ENCODE measurements around the gene FAM222B. TPM values are rescaled to one million over a fixed set of nuclear protein-coding genes. Genes with fewer than 3 reads are reported as not detected.

FAM222B gene
- total and polyA plus RNA-seq, 4 donors, result 2.8 to 5.4 (median 4.1) TPM

- Histone ChIP-seq H3K36me3 (ENCODE audit: control insufficient read depth in 4 of 4, insufficient read depth in 3 of 4, low read depth in 1 of 4, low read length in 3 of 4) (peaks cover 4 to 27% (median 20%) of the 10 kb centered on the region in 4 donors), H3K27ac (ENCODE audit: low read depth in 1 of 2, low read length in 2 of 2) (peak overlapping the region; percentile 74 to 92), H3K27me3 (ENCODE audit: control insufficient read depth in 4 of 4, insufficient read depth in 4 of 4, low read length in 3 of 4) (no peaks in the 10 kb centered on the region), H3K9me3 (ENCODE audit: control insufficient read depth in 4 of 4, low read length in 3 of 4) (no peaks in the 10 kb centered on the region), H3K9ac (ENCODE audit: low read depth in 1 of 2, low read length in 2 of 2) (no peak overlapping the region), H3K4me1 (ENCODE audit: control insufficient read depth in 4 of 4, insufficient read depth in 4 of 4, low read length in 3 of 4) (peaks cover 16 to 50% (median 35%) of the 10 kb centered on the region in 4 donors), H3K4me3 (ENCODE audit: low read depth in 1 of 3, low read length in 3 of 3) (peak overlapping the region in 1 of 3 donors; percentile 72)
- DNase-seq (ENCODE audit: low spot score), result no peak
- WGBS, result 22% methylated on average over 5 of the region's 5 CpGs
- TF ChIP-seq GABPA (IDR thresholded peaks at IDR 0.05 in 1 of 2, conservative IDR thresholded peaks at IDR 0.05 in 1 of 2) (no peak), MAX (IDR thresholded peaks at IDR 0.05) (no peak), ATF3 (IDR thresholded peaks at IDR 0.05) (no peak), ZBTB33 (IDR thresholded peaks at IDR 0.05) (no peak), TAF1 (conservative IDR thresholded peaks at IDR 0.05) (no peak), YY1 (IDR thresholded peaks at IDR 0.05) (no peak)
These were observed 96.0 kb downstream of the FAM222B start for GRCh38 chr17:28746611-28747050.

- H3K9me3 ChIP-seq (ENCODE audit: control insufficient read depth in 4 of 4, low read length in 3 of 4), result no peaks in the 10 kb centered on the region
- H3K4me3 ChIP-seq (ENCODE audit: low read depth in 1 of 3, low read length in 3 of 3), result peak overlapping the region; percentile 72 to 93 (median 82)
- peaks cover 4 to 27% (median 18%) of the 10 kb centered on the region in 4 donors for H3K36me3 ChIP-seq (ENCODE audit: control insufficient read depth in 4 of 4, insufficient read depth in 3 of 4, low read depth in 1 of 4, low read length in 3 of 4)
- TF ChIP-seq HNF4A (conservative IDR thresholded peaks at IDR 0.05) (peak in 1 of 2 donors; percentile 59), EGR1 (IDR thresholded peaks at IDR 0.05; ENCODE audit: low read depth in 2 of 2) (no peak), RXRA (IDR thresholded peaks at IDR 0.05) (peak in 1 of 2 donors; percentile 39)
- DNase-seq (ENCODE audit: low spot score), result no peak
- peak overlapping the region; percentile 74 to 92 for H3K27ac ChIP-seq (ENCODE audit: low read depth in 1 of 2, low read length in 2 of 2)
- no peak overlapping the region for H3K9ac ChIP-seq (ENCODE audit: low read depth in 1 of 2, low read length in 2 of 2)
- peaks cover 16 to 50% (median 35%) of the 10 kb centered on the region in 4 donors for H3K4me1 ChIP-seq (ENCODE audit: control insufficient read depth in 4 of 4, insufficient read depth in 4 of 4, low read length in 3 of 4)
- 41% methylated on average over 4 of the region's 4 CpGs for WGBS
- H3K27me3 ChIP-seq (ENCODE audit: control insufficient read depth in 4 of 4, insufficient read depth in 4 of 4, low read length in 3 of 4), result no peaks in the 10 kb centered on the region
These were observed 96.7 kb downstream of the FAM222B start for GRCh38 chr17:28745786-28746411.

- peak overlapping the region; percentile 72 to 93 (median 82) for H3K4me3 ChIP-seq (ENCODE audit: low read depth in 1 of 3, low read length in 3 of 3)
- DNase-seq (ENCODE audit: low spot score), result peak; percentile 63
- 3% methylated on average over 31 of the region's 31 CpGs for WGBS
- H3K4me1 ChIP-seq (ENCODE audit: control insufficient read depth in 4 of 4, insufficient read depth in 4 of 4, low read length in 3 of 4), result peaks cover 16 to 46% (median 33%) of the 10 kb centered on the region in 4 donors
- peak overlapping the region; percentile 63 to 79 for H3K9ac ChIP-seq (ENCODE audit: low read depth in 1 of 2, low read length in 2 of 2)
- peaks cover 4 to 27% (median 18%) of the 10 kb centered on the region in 4 donors for H3K36me3 ChIP-seq (ENCODE audit: control insufficient read depth in 4 of 4, insufficient read depth in 3 of 4, low read depth in 1 of 4, low read length in 3 of 4)
- TF ChIP-seq YY1 (IDR thresholded peaks at IDR 0.05), result no peak
- TF ChIP-seq GABPA (IDR thresholded peaks at IDR 0.05 in 1 of 2, conservative IDR thresholded peaks at IDR 0.05 in 1 of 2), result no peak
- no peak for TF ChIP-seq EGR1 (IDR thresholded peaks at IDR 0.05; ENCODE audit: low read depth in 2 of 2)
- TF ChIP-seq FOXA2 (IDR thresholded peaks at IDR 0.05), result no peak
- no peak for TF ChIP-seq JUND (IDR thresholded peaks at IDR 0.05)
- TF ChIP-seq RXRA (IDR thresholded peaks at IDR 0.05), result no peak
- no peak for TF ChIP-seq NR2F2 (IDR thresholded peaks at IDR 0.05)
- no peak for TF ChIP-seq SP1 (IDR thresholded peaks at IDR 0.05)
- no peak for TF ChIP-seq HNF4G (IDR thresholded peaks at IDR 0.05)
- no peak for TF ChIP-seq CTCF (IDR thresholded peaks at IDR 0.05; ENCODE audit: low read depth, low read length, missing input control)
- no peak for TF ChIP-seq ATF3 (IDR thresholded peaks at IDR 0.05)
- no peak for TF ChIP-seq TAF1 (conservative IDR thresholded peaks at IDR 0.05)
- H3K27ac ChIP-seq (ENCODE audit: low read depth in 1 of 2, low read length in 2 of 2), result peak overlapping the region; percentile 74 to 92
- H3K9me3 ChIP-seq (ENCODE audit: control insufficient read depth in 4 of 4, low read length in 3 of 4), result no peaks in the 10 kb centered on the region
- no peaks in the 10 kb centered on the region for H3K27me3 ChIP-seq (ENCODE audit: control insufficient read depth in 4 of 4, insufficient read depth in 4 of 4, low read length in 3 of 4)
These were observed 97.4 kb downstream of the FAM222B start for GRCh38 chr17:28744972-28745785.

Data from liver (tissue), 9 donors.